Neutrophil (primary cell): Measurements from ENCODE around the gene IRGQ.
"Not testable (repeated sequence)": the region's sequence is repeated elsewhere in the genome, so short reads cannot be mapped to it uniquely, and the experiment has no call there.

Source experiments
- H3K27ac ChIP-seq: fragments of 200-600 bp; sonication (generic); 2 replicates; pipeline ENCODE4 v1.5.1; 2016; ENCODE audit warnings: mild to moderate bottlenecking, moderate library complexity
- H3K27me3 ChIP-seq: fragments of 200-600 bp; sonication (generic); 2 replicates; pipeline ENCODE4 v1.6.0; 2016; ENCODE audit warnings: mild to moderate bottlenecking
- H3K36me3 ChIP-seq: fragments of 200-600 bp; sonication (generic); 2 replicates; pipeline ENCODE4 v1.5.1; 2017
- H3K4me1 ChIP-seq, 2 experiments: fragments of 200-600 bp in 1 of 2; sonication (generic) in 1 of 2; 1 replicate in 1 of 2; 2 replicates in 1 of 2; pipeline versions ENCODE4 v1.5.1 to v1.6.1; 2013 to 2016; ENCODE audit warnings: low read depth in 1 of 2, low read length in 1 of 2, mild to moderate bottlenecking in 1 of 2, moderate library complexity in 1 of 2; ENCODE audit not compliant: control insufficient read depth in 1 of 2, insufficient read depth in 1 of 2
- H3K4me3 ChIP-seq, 2 experiments: fragments of 200-600 bp in 1 of 2; sonication (generic) in 1 of 2; 1 replicate in 1 of 2; 2 replicates in 1 of 2; pipeline ENCODE4 v1.5.1; 2013 to 2016; ENCODE audit warnings: low read depth in 1 of 2, low read length in 1 of 2, mild to moderate bottlenecking in 1 of 2, moderate library complexity in 1 of 2
- H3K9me3 ChIP-seq: fragments of 200-600 bp; sonication (generic); 2 replicates; pipeline ENCODE4 v1.5.1; 2016
- TF ChIP-seq, protein P1 (sequence below): fragments of 200-600 bp; sonication (generic); IDR thresholded peaks from 2 replicates; pipeline ENCODE4 v1.5.1; 2016; ENCODE audit warnings: antibody characterized with exemption

The IRGQ gene

GRCh38 chr19:43607238-43608205 lies 11.6 kb upstream of the IRGQ start:
- Histone ChIP-seq H3K27me3 (no peaks in the 10 kb centered on the region), H3K4me3 (no peak overlapping the region), H3K27ac (no peak overlapping the region), H3K36me3 (peaks cover 5% of the 10 kb centered on the region), H3K4me1 (peaks cover 0 to 4% of the 10 kb centered on the region in 2 experiments), H3K9me3 (no peaks in the 10 kb centered on the region)
- TF ChIP-seq, protein P1, sequence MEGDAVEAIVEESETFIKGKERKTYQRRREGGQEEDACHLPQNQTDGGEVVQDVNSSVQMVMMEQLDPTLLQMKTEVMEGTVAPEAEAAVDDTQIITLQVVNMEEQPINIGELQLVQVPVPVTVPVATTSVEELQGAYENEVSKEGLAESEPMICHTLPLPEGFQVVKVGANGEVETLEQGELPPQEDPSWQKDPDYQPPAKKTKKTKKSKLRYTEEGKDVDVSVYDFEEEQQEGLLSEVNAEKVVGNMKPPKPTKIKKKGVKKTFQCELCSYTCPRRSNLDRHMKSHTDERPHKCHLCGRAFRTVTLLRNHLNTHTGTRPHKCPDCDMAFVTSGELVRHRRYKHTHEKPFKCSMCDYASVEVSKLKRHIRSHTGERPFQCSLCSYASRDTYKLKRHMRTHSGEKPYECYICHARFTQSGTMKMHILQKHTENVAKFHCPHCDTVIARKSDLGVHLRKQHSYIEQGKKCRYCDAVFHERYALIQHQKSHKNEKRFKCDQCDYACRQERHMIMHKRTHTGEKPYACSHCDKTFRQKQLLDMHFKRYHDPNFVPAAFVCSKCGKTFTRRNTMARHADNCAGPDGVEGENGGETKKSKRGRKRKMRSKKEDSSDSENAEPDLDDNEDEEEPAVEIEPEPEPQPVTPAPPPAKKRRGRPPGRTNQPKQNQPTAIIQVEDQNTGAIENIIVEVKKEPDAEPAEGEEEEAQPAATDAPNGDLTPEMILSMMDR: no peak

GRCh38 chr19:43606569-43607229 lies 10.8 kb upstream of the IRGQ start:
- no peaks in the 10 kb centered on the region for H3K27me3 ChIP-seq
- H3K4me1 ChIP-seq: peaks cover 0 to 4% of the 10 kb centered on the region in 2 experiments
- no peak overlapping the region for H3K4me3 ChIP-seq
- TF ChIP-seq, protein P1: no peak
- no peak overlapping the region for H3K27ac ChIP-seq
- H3K36me3 ChIP-seq: peaks cover 12% of the 10 kb centered on the region
- H3K9me3 ChIP-seq: no peaks in the 10 kb centered on the region

DNA sequence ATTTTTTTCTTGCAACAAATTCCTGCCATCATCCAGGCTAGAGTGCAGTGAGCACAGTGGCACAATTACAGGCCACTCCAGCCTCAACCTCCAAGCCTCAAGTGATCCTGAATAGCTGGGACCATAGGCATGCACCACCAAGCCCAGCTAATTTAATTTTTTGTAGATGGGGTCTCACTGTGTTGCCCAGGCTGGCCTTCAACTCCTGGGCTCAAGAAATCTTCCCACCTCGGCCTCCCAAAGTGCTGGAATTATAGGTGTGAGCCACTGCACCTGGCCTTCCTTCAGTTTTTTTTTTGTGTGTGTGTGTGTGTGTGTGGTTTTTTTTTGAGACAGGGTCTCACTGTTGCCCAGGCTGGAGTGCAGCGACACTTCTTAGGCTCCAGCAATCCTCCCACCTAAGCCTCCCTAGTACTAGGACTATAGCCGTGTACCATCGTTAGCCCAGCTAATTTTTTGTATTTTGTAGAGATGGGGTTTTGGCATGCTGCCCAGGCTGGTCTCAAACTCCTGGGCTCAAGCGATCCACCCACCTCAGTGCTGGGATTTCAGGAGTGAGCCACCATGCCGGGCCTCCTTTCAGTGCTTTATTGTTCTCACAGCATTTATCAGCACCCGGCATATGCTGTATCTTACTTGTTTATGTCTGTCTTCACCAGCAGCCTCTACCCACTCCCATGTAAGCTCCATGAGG lies 10.1 kb upstream of the IRGQ start:
- Histone ChIP-seq H3K27ac (no peak overlapping the region), H3K9me3 (no peaks in the 10 kb centered on the region)

DNA sequence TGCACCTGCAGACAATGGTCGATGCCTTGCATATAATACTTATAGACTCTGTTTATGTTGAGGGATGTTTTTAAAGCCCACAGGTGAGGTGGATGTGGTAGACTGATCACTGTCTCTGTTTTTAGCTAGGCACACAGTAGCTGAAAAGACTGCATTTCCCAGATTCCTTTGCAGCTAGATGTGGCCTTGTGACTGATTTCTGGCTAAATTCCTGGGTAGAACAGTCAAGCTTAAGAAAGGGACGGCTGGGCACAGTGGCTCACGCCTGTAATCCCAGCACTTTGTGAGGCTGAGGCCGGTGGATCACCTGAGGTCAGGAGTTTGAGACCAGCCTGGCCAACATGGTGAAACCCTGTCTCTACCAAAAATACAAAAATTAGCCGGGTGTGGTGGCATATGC lies 4.4 kb upstream of the IRGQ start:
- not testable (repeated sequence) for H3K27ac ChIP-seq, H3K9me3 ChIP-seq, H3K4me3 ChIP-seq, H3K27me3 ChIP-seq
- Histone ChIP-seq H3K36me3 (peaks cover 40% of the 10 kb centered on the region), H3K4me1 (peaks cover 22 to 25% of the 10 kb centered on the region in 2 experiments)

More for the DNA sequence above, 10.1 kb upstream of the IRGQ start:
- Histone ChIP-seq H3K36me3 (peaks cover 19% of the 10 kb centered on the region), H3K4me3 (no peak overlapping the region), H3K27me3 (no peaks in the 10 kb centered on the region), H3K4me1 (peaks cover 0 to 4% of the 10 kb centered on the region in 2 experiments)
- TF ChIP-seq, protein P1: no peak

- no peak overlapping the region for H3K27ac ChIP-seq
- TF ChIP-seq, protein P1: no peak
- H3K4me3 ChIP-seq: no peak overlapping the region
- H3K27me3 ChIP-seq: no peaks in the 10 kb centered on the region
- peaks cover 40% of the 10 kb centered on the region for H3K36me3 ChIP-seq
- peaks cover 27 to 30% of the 10 kb centered on the region in 2 experiments for H3K4me1 ChIP-seq
- H3K9me3 ChIP-seq: no peaks in the 10 kb centered on the region
Observed at GRCh38 chr19:43599635-43600295, 3.8 kb upstream of the IRGQ start.
